ENCODE measurements around the gene PPARG.
"Not testable (repeated sequence)": the region's sequence is repeated elsewhere in the genome, so short reads cannot be mapped to it uniquely, and the experiment has no call there.

- not testable (repeated sequence) for TF ChIP-seq POLR2A, CTCF (IDR thresholded peaks at IDR 0.05)
These were observed 159.7 kb downstream of the PPARG start for GRCh38 chr3:12448404-12449202.

All from body of pancreas (tissue), 4 donors.